Loucy (cell line): ENCODE measurements around the gene DYNAP.
A peak's percentile ranks its signal among the peaks of the same experiment; 100 is the strongest.

Experiments
- H2AFZ ChIP-seq: fragments of 200-600 bp; sonication (generic); 2 replicates; pipeline ENCODE4 v1.6.0; 2016; ENCODE audit warnings: antibody characterized with exemption, mild to moderate bottlenecking, low read length, moderate library complexity
- H3F3A ChIP-seq: fragments of 200-600 bp; 2 replicates; pipeline ENCODE4 v1.6.0; 2016; ENCODE audit warnings: antibody characterized with exemption, low read depth, mild to moderate bottlenecking
- H3K27me3 ChIP-seq: fragments of 200-600 bp; sonication (generic); 2 replicates; pipeline ENCODE4 v1.6.1; 2014; ENCODE audit warnings: low read length, mild to moderate bottlenecking; ENCODE audit not compliant: insufficient read depth, poor library complexity, severe bottlenecking
- H3K36me3 ChIP-seq: fragments of 200-600 bp; sonication (generic); 2 replicates; pipeline ENCODE4 v1.6.1; 2016; ENCODE audit warnings: low read length; ENCODE audit not compliant: insufficient read depth
- H3K4me1 ChIP-seq: fragments of 200-600 bp; sonication (generic); 2 replicates; pipeline ENCODE4 v1.5.1; 2014; ENCODE audit warnings: low read length, mild to moderate bottlenecking; ENCODE audit not compliant: insufficient read depth, poor library complexity, severe bottlenecking
- H3K4me2 ChIP-seq: fragments of 200-600 bp; sonication (generic); 2 replicates; pipeline ENCODE4 v1.6.0; 2014; ENCODE audit warnings: antibody characterized with exemption, low read length, low read depth, mild to moderate bottlenecking; ENCODE audit not compliant: poor library complexity, severe bottlenecking
- H3K4me3 ChIP-seq: fragments of 200-600 bp; sonication (generic); 2 replicates; pipeline ENCODE4 v1.5.1; 2014; ENCODE audit warnings: low read length, mild to moderate bottlenecking, mixed read lengths; ENCODE audit not compliant: poor library complexity, severe bottlenecking
- H3K79me2 ChIP-seq: fragments of 200-600 bp; sonication (generic); 2 replicates; pipeline ENCODE4 v1.6.1; 2014; ENCODE audit warnings: low read length; ENCODE audit not compliant: insufficient read depth
- H3K9ac ChIP-seq: fragments of 200-600 bp; sonication (generic); 2 replicates; pipeline ENCODE4 v1.6.0; 2014; ENCODE audit warnings: mild to moderate bottlenecking, low read depth, low read length, moderate library complexity; ENCODE audit not compliant: poor library complexity, severe bottlenecking
- H3K9me2 ChIP-seq: fragments of 200-600 bp; sonication (generic); replicated peaks from 2 replicates; pipeline ENCODE4 v1.6.1; 2016; ENCODE audit warnings: low read depth, low read length, mixed read lengths
- H3K9me3 ChIP-seq: fragments of 200-600 bp; sonication (generic); 2 replicates; pipeline ENCODE4 v1.6.1; 2014; ENCODE audit warnings: mild to moderate bottlenecking, antibody characterized with exemption, low read length, low read depth; ENCODE audit not compliant: insufficient read depth
- H4K20me1 ChIP-seq: fragments of 200-600 bp; sonication (generic); 2 replicates; pipeline ENCODE4 v1.6.0; 2014; ENCODE audit warnings: antibody characterized with exemption, low read length, mild to moderate bottlenecking; ENCODE audit not compliant: insufficient read depth, poor library complexity, severe bottlenecking
- EZH2phosphoT487 ChIP-seq: fragments of 200-600 bp; IDR thresholded peaks from 2 replicates; pipeline ENCODE4 v1.6.1; 2018; ENCODE audit warnings: antibody characterized with exemption, mild to moderate bottlenecking, moderate library complexity, borderline replicate concordance
- TF ChIP-seq, protein P1 (sequence below): fragments of 200-600 bp; sonication (generic); conservative IDR thresholded peaks from 2 replicates; pipeline ENCODE4 v1.5.1; 2014; ENCODE audit warnings: mild to moderate bottlenecking, antibody characterized with exemption, low read length

DYNAP gene

GRCh38 chr18:54555996-54556395, 35.0 kb upstream of the DYNAP start:
- no peaks in the 10 kb centered on the region for H4K20me1 ChIP-seq
- H3K9me2 ChIP-seq = no peaks in the 10 kb centered on the region
- TF ChIP-seq EZH2phosphoT487 = no peak
- TF ChIP-seq, protein P1, sequence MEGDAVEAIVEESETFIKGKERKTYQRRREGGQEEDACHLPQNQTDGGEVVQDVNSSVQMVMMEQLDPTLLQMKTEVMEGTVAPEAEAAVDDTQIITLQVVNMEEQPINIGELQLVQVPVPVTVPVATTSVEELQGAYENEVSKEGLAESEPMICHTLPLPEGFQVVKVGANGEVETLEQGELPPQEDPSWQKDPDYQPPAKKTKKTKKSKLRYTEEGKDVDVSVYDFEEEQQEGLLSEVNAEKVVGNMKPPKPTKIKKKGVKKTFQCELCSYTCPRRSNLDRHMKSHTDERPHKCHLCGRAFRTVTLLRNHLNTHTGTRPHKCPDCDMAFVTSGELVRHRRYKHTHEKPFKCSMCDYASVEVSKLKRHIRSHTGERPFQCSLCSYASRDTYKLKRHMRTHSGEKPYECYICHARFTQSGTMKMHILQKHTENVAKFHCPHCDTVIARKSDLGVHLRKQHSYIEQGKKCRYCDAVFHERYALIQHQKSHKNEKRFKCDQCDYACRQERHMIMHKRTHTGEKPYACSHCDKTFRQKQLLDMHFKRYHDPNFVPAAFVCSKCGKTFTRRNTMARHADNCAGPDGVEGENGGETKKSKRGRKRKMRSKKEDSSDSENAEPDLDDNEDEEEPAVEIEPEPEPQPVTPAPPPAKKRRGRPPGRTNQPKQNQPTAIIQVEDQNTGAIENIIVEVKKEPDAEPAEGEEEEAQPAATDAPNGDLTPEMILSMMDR = no peak
- H3K9me3 ChIP-seq = 0 out of 2 replicates have a peak, but pooled peaks cover 3% of the 10 kb centered on the region
- no peaks in the 10 kb centered on the region for H3K79me2 ChIP-seq
- no peak overlapping the region for H2AFZ ChIP-seq
- no peak overlapping the region for H3K4me2 ChIP-seq
- no peaks in the 10 kb centered on the region for H3F3A ChIP-seq
- H3K27me3 ChIP-seq = no peaks in the 10 kb centered on the region
- no peak overlapping the region for H3K9ac ChIP-seq
- H3K36me3 ChIP-seq = no peaks in the 10 kb centered on the region
- no peaks in the 10 kb centered on the region for H3K4me1 ChIP-seq
- H3K4me3 ChIP-seq = no peak overlapping the region

DNA sequence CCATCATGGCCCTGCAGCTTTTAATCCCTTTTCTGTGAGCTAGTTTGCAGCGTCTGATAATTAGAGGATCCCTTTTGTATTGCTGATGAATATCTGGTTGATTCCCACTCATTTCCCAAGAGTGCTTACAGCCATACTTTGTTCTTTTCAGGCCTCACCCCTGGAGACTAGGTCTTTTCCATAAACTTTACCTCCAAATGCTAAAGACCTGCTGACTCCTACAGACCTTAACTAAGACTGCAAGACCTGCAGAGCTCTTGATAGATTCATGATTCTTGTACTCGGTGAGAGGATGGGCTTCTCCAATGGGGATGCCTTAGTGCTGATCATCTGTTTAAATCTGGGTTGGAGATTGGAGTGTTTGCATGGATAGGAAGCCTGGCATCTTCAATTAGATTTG, 33.1 kb upstream of the DYNAP start:
- no peaks in the 10 kb centered on the region for H3F3A ChIP-seq
- H3K9me3 ChIP-seq = no peaks in the 10 kb centered on the region
- H3K9me2 ChIP-seq = no peaks in the 10 kb centered on the region
- no peaks in the 10 kb centered on the region for H4K20me1 ChIP-seq
- no peaks in the 10 kb centered on the region for H3K79me2 ChIP-seq
- no peak overlapping the region for H3K4me2 ChIP-seq
- no peak overlapping the region for H2AFZ ChIP-seq
- TF ChIP-seq EZH2phosphoT487 = no peak
- TF ChIP-seq, protein P1 = no peak
- H3K36me3 ChIP-seq = no peaks in the 10 kb centered on the region
- no peak overlapping the region for H3K4me3 ChIP-seq
- H3K27me3 ChIP-seq = no peaks in the 10 kb centered on the region
- no peaks in the 10 kb centered on the region for H3K4me1 ChIP-seq
- no peak overlapping the region for H3K9ac ChIP-seq

- H3K79me2 ChIP-seq = no peaks in the 10 kb centered on the region
- no peaks in the 10 kb centered on the region for H3K27me3 ChIP-seq
- H3K9me2 ChIP-seq = no peaks in the 10 kb centered on the region
- H3K9ac ChIP-seq = no peak overlapping the region
- H4K20me1 ChIP-seq = no peaks in the 10 kb centered on the region
- TF ChIP-seq, protein P1 = peak; percentile 88
- TF ChIP-seq EZH2phosphoT487 = no peak
- H3K9me3 ChIP-seq = no peaks in the 10 kb centered on the region
- no peaks in the 10 kb centered on the region for H3F3A ChIP-seq
- no peak overlapping the region for H2AFZ ChIP-seq
- no peak overlapping the region for H3K4me2 ChIP-seq
- H3K36me3 ChIP-seq = no peaks in the 10 kb centered on the region
- H3K4me3 ChIP-seq = no peak overlapping the region
- H3K4me1 ChIP-seq = no peaks in the 10 kb centered on the region
These were observed 32.1 kb upstream of the DYNAP start for GRCh38 chr18:54558609-54559585.
